ENCODE results near the gene ZNF689. TPM values are rescaled to one million over a fixed set of nuclear protein-coding genes. Genes with fewer than 3 reads are reported as not detected.

Gene ZNF689
- total and polyA plus RNA-seq, 2 of the 13 experiments (the other 11 are each of a cell fraction or from before 2014, with no cell fraction given) = 9.7 to 19.5 TPM

- no peak for TF ChIP-seq ZBTB7A (CRISPR knock-in tag; IDR thresholded peaks at IDR 0.05)
- 0 out of 2 replicates have a peak, but pooled peaks have one; percentile 22 for TF ChIP-seq RXRA (CRISPR knock-in tag; IDR thresholded peaks at IDR 0.05)
- TF ChIP-seq, protein P1, sequence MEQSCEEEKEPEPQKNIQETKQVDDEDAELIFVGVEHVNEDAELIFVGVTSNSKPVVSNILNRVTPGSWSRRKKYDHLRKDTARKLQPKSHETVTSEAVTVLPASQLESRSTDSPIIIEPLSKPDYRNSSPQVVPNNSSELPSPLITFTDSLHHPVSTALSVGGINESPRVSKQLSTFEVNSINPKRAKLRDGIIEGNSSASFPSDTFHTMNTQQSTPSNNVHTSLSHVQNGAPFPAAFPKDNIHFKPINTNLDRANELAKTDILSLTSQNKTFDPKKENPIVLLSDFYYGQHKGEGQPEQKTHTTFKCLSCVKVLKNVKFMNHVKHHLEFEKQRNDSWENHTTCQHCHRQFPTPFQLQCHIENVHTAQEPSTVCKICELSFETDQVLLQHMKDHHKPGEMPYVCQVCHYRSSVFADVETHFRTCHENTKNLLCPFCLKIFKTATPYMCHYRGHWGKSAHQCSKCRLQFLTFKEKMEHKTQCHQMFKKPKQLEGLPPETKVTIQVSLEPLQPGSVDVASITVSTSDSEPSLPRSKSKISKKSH (CRISPR knock-in tag; IDR thresholded peaks at IDR 0.05; ENCODE audit: borderline replicate concordance) = peak; percentile 13; the same call in 1 of the 2 replicates
- TF ChIP-seq MED1 (CRISPR knock-in tag; IDR thresholded peaks at IDR 0.05) = 0 out of 2 replicates have a peak, but pooled peaks have one; percentile 12
- TF ChIP-seq ZFY (CRISPR knock-in tag; IDR thresholded peaks at IDR 0.05) = no peak
- peak; percentile 32; the same call in 1 of the 2 replicates for TF ChIP-seq ZNF263 (CRISPR knock-in tag; IDR thresholded peaks at IDR 0.05)
- TF ChIP-seq, protein P2, sequence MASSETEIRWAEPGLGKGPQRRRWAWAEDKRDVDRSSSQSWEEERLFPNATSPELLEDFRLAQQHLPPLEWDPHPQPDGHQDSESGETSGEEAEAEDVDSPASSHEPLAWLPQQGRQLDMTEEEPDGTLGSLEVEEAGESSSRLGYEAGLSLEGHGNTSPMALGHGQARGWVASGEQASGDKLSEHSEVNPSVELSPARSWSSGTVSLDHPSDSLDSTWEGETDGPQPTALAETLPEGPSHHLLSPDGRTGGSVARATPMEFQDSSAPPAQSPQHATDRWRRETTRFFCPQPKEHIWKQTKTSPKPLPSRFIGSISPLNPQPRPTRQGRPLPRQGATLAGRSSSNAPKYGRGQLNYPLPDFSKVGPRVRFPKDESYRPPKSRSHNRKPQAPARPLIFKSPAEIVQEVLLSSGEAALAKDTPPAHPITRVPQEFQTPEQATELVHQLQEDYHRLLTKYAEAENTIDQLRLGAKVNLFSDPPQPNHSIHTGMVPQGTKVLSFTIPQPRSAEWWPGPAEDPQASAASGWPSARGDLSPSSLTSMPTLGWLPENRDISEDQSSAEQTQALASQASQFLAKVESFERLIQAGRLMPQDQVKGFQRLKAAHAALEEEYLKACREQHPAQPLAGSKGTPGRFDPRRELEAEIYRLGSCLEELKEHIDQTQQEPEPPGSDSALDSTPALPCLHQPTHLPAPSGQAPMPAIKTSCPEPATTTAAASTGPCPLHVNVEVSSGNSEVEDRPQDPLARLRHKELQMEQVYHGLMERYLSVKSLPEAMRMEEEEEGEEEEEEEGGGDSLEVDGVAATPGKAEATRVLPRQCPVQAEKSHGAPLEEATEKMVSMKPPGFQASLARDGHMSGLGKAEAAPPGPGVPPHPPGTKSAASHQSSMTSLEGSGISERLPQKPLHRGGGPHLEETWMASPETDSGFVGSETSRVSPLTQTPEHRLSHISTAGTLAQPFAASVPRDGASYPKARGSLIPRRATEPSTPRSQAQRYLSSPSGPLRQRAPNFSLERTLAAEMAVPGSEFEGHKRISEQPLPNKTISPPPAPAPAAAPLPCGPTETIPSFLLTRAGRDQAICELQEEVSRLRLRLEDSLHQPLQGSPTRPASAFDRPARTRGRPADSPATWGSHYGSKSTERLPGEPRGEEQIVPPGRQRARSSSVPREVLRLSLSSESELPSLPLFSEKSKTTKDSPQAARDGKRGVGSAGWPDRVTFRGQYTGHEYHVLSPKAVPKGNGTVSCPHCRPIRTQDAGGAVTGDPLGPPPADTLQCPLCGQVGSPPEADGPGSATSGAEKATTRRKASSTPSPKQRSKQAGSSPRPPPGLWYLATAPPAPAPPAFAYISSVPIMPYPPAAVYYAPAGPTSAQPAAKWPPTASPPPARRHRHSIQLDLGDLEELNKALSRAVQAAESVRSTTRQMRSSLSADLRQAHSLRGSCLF (CRISPR knock-in tag; IDR thresholded peaks at IDR 0.05; ENCODE audit: borderline replicate concordance) = 0 out of 2 replicates have a peak, but pooled peaks have one; percentile 21
- no peak for TF ChIP-seq TCF7L2 (IDR thresholded peaks at IDR 0.05; ENCODE audit: low read depth, low read length)
- 0 out of 2 replicates have a peak, but pooled peaks have one; percentile 14 for TF ChIP-seq ZNF713 (CRISPR knock-in tag; IDR thresholded peaks at IDR 0.05)
- TF ChIP-seq MIER2 (CRISPR knock-in tag; IDR thresholded peaks at IDR 0.05) = peak; percentile 9; the same call in 1 of the 2 replicates
- peak; percentile 40; the same call in 1 of the 2 replicates for TF ChIP-seq HIVEP1 (CRISPR knock-in tag; IDR thresholded peaks at IDR 0.05)
- TF ChIP-seq ZEB1 (IDR thresholded peaks at IDR 0.05; ENCODE audit: insufficient replicate concordance, low read depth) = peak; percentile 35
- TF ChIP-seq ZFP90 (CRISPR knock-in tag; IDR thresholded peaks at IDR 0.05; ENCODE audit: borderline replicate concordance) = peak; percentile 57; the same call in 1 of the 2 replicates
- 0 out of 2 replicates have a peak, but pooled peaks have one; percentile 70 for TF ChIP-seq ZNF737 (CRISPR knock-in tag; IDR thresholded peaks at IDR 0.05; ENCODE audit: borderline replicate concordance)
- TF ChIP-seq ZFP36L1 (CRISPR knock-in tag; IDR thresholded peaks at IDR 0.05) = peak; percentile 6; the same call in 1 of the 2 replicates
- TF ChIP-seq, protein P3, sequence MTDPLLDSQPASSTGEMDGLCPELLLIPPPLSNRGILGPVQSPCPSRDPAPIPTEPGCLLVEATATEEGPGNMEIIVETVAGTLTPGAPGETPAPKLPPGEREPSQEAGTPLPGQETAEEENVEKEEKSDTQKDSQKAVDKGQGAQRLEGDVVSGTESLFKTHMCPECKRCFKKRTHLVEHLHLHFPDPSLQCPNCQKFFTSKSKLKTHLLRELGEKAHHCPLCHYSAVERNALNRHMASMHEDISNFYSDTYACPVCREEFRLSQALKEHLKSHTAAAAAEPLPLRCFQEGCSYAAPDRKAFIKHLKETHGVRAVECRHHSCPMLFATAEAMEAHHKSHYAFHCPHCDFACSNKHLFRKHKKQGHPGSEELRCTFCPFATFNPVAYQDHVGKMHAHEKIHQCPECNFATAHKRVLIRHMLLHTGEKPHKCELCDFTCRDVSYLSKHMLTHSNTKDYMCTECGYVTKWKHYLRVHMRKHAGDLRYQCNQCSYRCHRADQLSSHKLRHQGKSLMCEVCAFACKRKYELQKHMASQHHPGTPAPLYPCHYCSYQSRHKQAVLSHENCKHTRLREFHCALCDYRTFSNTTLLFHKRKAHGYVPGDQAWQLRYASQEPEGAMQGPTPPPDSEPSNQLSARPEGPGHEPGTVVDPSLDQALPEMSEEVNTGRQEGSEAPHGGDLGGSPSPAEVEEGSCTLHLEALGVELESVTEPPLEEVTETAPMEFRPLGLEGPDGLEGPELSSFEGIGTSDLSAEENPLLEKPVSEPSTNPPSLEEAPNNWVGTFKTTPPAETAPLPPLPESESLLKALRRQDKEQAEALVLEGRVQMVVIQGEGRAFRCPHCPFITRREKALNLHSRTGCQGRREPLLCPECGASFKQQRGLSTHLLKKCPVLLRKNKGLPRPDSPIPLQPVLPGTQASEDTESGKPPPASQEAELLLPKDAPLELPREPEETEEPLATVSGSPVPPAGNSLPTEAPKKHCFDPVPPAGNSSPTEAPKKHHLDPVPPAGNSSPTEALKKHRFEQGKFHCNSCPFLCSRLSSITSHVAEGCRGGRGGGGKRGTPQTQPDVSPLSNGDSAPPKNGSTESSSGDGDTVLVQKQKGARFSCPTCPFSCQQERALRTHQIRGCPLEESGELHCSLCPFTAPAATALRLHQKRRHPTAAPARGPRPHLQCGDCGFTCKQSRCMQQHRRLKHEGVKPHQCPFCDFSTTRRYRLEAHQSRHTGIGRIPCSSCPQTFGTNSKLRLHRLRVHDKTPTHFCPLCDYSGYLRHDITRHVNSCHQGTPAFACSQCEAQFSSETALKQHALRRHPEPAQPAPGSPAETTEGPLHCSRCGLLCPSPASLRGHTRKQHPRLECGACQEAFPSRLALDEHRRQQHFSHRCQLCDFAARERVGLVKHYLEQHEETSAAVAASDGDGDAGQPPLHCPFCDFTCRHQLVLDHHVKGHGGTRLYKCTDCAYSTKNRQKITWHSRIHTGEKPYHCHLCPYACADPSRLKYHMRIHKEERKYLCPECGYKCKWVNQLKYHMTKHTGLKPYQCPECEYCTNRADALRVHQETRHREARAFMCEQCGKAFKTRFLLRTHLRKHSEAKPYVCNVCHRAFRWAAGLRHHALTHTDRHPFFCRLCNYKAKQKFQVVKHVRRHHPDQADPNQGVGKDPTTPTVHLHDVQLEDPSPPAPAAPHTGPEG (CRISPR knock-in tag; IDR thresholded peaks at IDR 0.05) = peak; percentile 23; the same call in 1 of the 2 replicates
Observed at GRCh38 chr16:30570636-30571444, 39.3 kb downstream of the ZNF689 start (continued).

Data from HepG2 (cell line).